ENCODE data around the gene AGL. TPM values are rescaled to one million over a fixed set of nuclear protein-coding genes. Genes with fewer than 3 reads are reported as not detected.

Gene AGL
- total and polyA plus RNA-seq, 2 of the 8 experiments (the other 6 are each of a cell fraction or from before 2014, with no cell fraction given), result 2.7 to 19.2 TPM

GRCh38 chr1:99942723-99943122, 92.6 kb downstream of the AGL start:
- no peak overlapping the region for H4K5ac ChIP-seq (ENCODE audit: insufficient read length, low read depth, low read length)
- H3K27ac ChIP-seq (ENCODE audit: low read depth, low read length), result no peak overlapping the region
- no peaks in the 10 kb centered on the region for H3K79me2 ChIP-seq (ENCODE audit: control insufficient read depth in 1 of 2, insufficient read depth in 2 of 2, low read length in 2 of 2)
- no peak overlapping the region for H3K9ac ChIP-seq (replicated peaks in 1 of 4; ENCODE audit: extremely low read depth in 1 of 4, low read depth in 3 of 4, low read length in 3 of 4)
- FAIRE-seq (no peak), DNase-seq (ENCODE audit: low read depth in 1 of 2, low spot score in 2 of 2) (no peak)
- H3K23ac ChIP-seq (ENCODE audit: insufficient read length), result no peak overlapping the region
- ChIA-PET POLR2A (ENCODE audit: partially characterized antibody) (interaction anchor here (1.1 kb wide), 1 partner anchor 11 kb away, joined by 3 read pairs; no protein-coding TSS in a partner anchor), CTCF (ENCODE audit: partially characterized antibody) (no interaction called here)
- no peak overlapping the region for H3K56ac ChIP-seq (replicated peaks; ENCODE audit: insufficient read length, low read depth, low read length)
- H4K8ac ChIP-seq (ENCODE audit: extremely low read depth, insufficient read depth, low read length), result no peak overlapping the region
- H2AK5ac ChIP-seq (ENCODE audit: low read depth, low read length), result no peak overlapping the region
- H4K20me1 ChIP-seq (replicated peaks in 1 of 2; ENCODE audit: control insufficient read depth in 1 of 2, insufficient read depth in 2 of 2, low read length in 2 of 2), result no peaks in the 10 kb centered on the region
- no peak overlapping the region for H2AFZ ChIP-seq (ENCODE audit: low read length)
- H3K4me1 ChIP-seq (replicated peaks in 1 of 4; ENCODE audit: control insufficient read depth in 3 of 4, insufficient read depth in 4 of 4, low read length in 3 of 4), result no peaks in the 10 kb centered on the region
- TF ChIP-seq TAF7 (optimal IDR thresholded peaks at IDR 0.05; ENCODE audit: borderline replicate concordance, low read depth, low read length) (no peak), RXRA (IDR thresholded peaks at IDR 0.05; ENCODE audit: insufficient read depth, low read depth, low read length) (no peak), SIRT6 (IDR thresholded peaks at IDR 0.05; ENCODE audit: low read length) (no peak), KDM1A (IDR thresholded peaks at IDR 0.05; ENCODE audit: borderline replicate concordance, low read length) (no peak), CTCF (IDR thresholded peaks at IDR 0.05; ENCODE audit: control extremely low read depth in 1 of 3, insufficient read depth in 1 of 3, low read depth in 1 of 3, low read length in 3 of 3) (no peak)
- H3K14ac ChIP-seq (ENCODE audit: insufficient read length), result no peak overlapping the region
- H2BK12ac ChIP-seq (ENCODE audit: low read depth, low read length), result no peak overlapping the region
- H3K23me2 ChIP-seq (ENCODE audit: low read depth, low read length), result no peaks in the 10 kb centered on the region
- no peaks in the 10 kb centered on the region for H3K79me1 ChIP-seq (ENCODE audit: low read depth, low read length)
- no peaks in the 10 kb centered on the region for H3K36me3 ChIP-seq (ENCODE audit: control insufficient read depth in 2 of 4, insufficient read depth in 4 of 4, low read length in 3 of 4)
- H2BK120ac ChIP-seq (replicated peaks; ENCODE audit: low read depth, low read length), result no peak overlapping the region
- no peak overlapping the region for H3K4ac ChIP-seq (replicated peaks; ENCODE audit: insufficient read length, low read depth, low read length)
- H2BK5ac ChIP-seq (ENCODE audit: low read depth, low read length), result no peak overlapping the region
- H3K27me3 ChIP-seq (replicated peaks in 1 of 4; ENCODE audit: control insufficient read depth in 3 of 4, extremely low read depth in 1 of 4, insufficient read depth in 3 of 4, low read length in 3 of 4), result no peaks in the 10 kb centered on the region
- H2BK15ac ChIP-seq (ENCODE audit: low read length), result no peak overlapping the region
- WGBS, 2 experiments (ENCODE audit: extremely low coverage in 1 of 2, insufficient coverage in 1 of 2, insufficient read length in 1 of 2, insufficient replicate concordance in 2 of 2, low coverage in 1 of 2, low lambda C conversion rate in 2 of 2, missing lambda C conversion rate in 1 of 2), result 86% methylated on average over 1 of the region's 1 CpG; no CpG with 5 or more reads in 1 of the 2 experiments
- no peak overlapping the region for H3K4me2 ChIP-seq (ENCODE audit: insufficient read depth in 1 of 2, low read depth in 2 of 2, low read length in 2 of 2)
- no peaks in the 10 kb centered on the region for H3K9me3 ChIP-seq (ENCODE audit: insufficient read depth in 2 of 2, low read depth in 1 of 2, low read length in 1 of 2)
- H4K91ac ChIP-seq (replicated peaks; ENCODE audit: insufficient read length, low read length), result no peak overlapping the region
- H3K4me3 ChIP-seq (ENCODE audit: extremely low read depth in 1 of 4, insufficient read depth in 2 of 4, low read depth in 3 of 4, low read length in 4 of 4), result no peak overlapping the region
- H3K18ac ChIP-seq (ENCODE audit: extremely low read depth, low read length), result no peak overlapping the region
- no peak overlapping the region for H2BK20ac ChIP-seq (ENCODE audit: low read length)
